Lung (tissue), 12 donors: ENCODE data around the gene BBLN. TPM values are rescaled to one million over a fixed set of nuclear protein-coding genes. Genes with fewer than 3 reads are reported as not detected.

Experiments used
- ATAC-seq: fragments of 200-7000 bp; cut with Tn5 transposase; one replicate; pipeline ENCODE4 v1.9.1; 2020; ENCODE audit warnings: moderate number of reproducible peaks; ENCODE audit not compliant: insufficient read depth, low FRiP score
- DNase-seq, 3 donors: peaks; one replicate each; pipeline ENCODE4 v3.0.0-alpha.2; 2013 to 2017
- H3K27ac ChIP-seq, 2 donors: one replicate each; pipeline ENCODE4 v1.5.1; 2013; ENCODE audit warnings: mild to moderate bottlenecking in 2 of 2, moderate library complexity in 2 of 2, control low read depth in 1 of 2, inconsistent platforms in 1 of 2, low read depth in 1 of 2, low read length in 1 of 2
- H3K27me3 ChIP-seq, 3 donors: one replicate each; pipeline ENCODE4 v1.5.1; 2013; ENCODE audit warnings: low read length in 2 of 3; ENCODE audit not compliant: control insufficient read depth in 3 of 3, insufficient read depth in 3 of 3
- H3K36me3 ChIP-seq, 4 donors: one replicate each; pipeline ENCODE4 v1.5.1; 2013; ENCODE audit warnings: low read length in 4 of 4, mild to moderate bottlenecking in 1 of 4, moderate library complexity in 1 of 4; ENCODE audit not compliant: control insufficient read depth in 4 of 4, insufficient read depth in 4 of 4
- H3K4me1 ChIP-seq, 5 donors: one replicate each; pipeline ENCODE4 v1.5.1; 2013; ENCODE audit warnings: low read length in 5 of 5, mild to moderate bottlenecking in 2 of 5, moderate library complexity in 1 of 5; ENCODE audit not compliant: control insufficient read depth in 5 of 5, insufficient read depth in 5 of 5
- H3K4me3 ChIP-seq: one replicate; pipeline ENCODE4 v1.5.1; 2013; ENCODE audit warnings: mild to moderate bottlenecking, control low read depth, moderate library complexity
- H3K9ac ChIP-seq, 2 donors: one replicate each; pipeline ENCODE4 v1.5.1; 2013; ENCODE audit warnings: low read length in 2 of 2, control low read depth in 1 of 2; ENCODE audit not compliant: insufficient read depth in 1 of 2
- H3K9me3 ChIP-seq, 4 donors: one replicate each; pipeline ENCODE4 v1.5.1; 2013; ENCODE audit warnings: low read length in 3 of 4, mild to moderate bottlenecking in 1 of 4, moderate library complexity in 1 of 4; ENCODE audit not compliant: control insufficient read depth in 4 of 4, insufficient read depth in 3 of 4
- CTCF ChIP-seq: IDR thresholded peaks from 2 replicates; pipeline ENCODE4 v1.5.1; 2012; ENCODE audit warnings: mild to moderate bottlenecking; ENCODE audit errors: control extremely low read depth, extremely low read depth
- WGBS, 2 donors: extraction: QIAGEN DNeasy Blood & Tissue Kit; methylation state at CpG; one replicate each; pipeline ENCODE4 v1.1.7; 2013; 5-methylcytosine and 5-hydroxymethylcytosine counted together
- polyA plus RNA-seq, 2 donors: library from polyadenylated mRNA; stranded (reverse); fragments of 200-250 nt; gene quantifications; one replicate each; pipeline ENCODE4 v1.2.1, GENCODE V29; 2013
- total RNA-seq, 2 donors: library from RNA; depleted of rRNA in 1 of 2; stranded (reverse); fragments of >200 nt in 1 of 2; gene quantifications; one replicate each; pipeline ENCODE4 v1.2.1, GENCODE V29; 2014 to 2021
- donor health status: control.
- donor health status: control.
- donor health status: Bipolar disorder and iron deficiency.
- donor health status: healthy.
- donor health status: DM: yes; HTN: yes; CAD: no.

The BBLN gene
- total and polyA plus RNA-seq, 4 donors, result 19.2 to 138 (median 61.6) TPM

- no peaks in the 10 kb centered on the region for H3K9me3 ChIP-seq
- no peaks in the 10 kb centered on the region for H3K27me3 ChIP-seq
- no peak for ATAC-seq
- peaks cover 24 to 46% (median 32%) of the 10 kb centered on the region in 4 donors for H3K36me3 ChIP-seq
- no peak for DNase-seq
- no peak overlapping the region for H3K4me3 ChIP-seq
- no peak for TF ChIP-seq CTCF
- H3K9ac ChIP-seq, result no peak overlapping the region
- H3K27ac ChIP-seq, result no peak overlapping the region
- no peaks in the 10 kb centered on the region for H3K4me1 ChIP-seq
- WGBS, 2 donors, result 93 to 94% methylated on average over 8 of the region's 8 CpGs
Measured at GRCh38 chr9:128169492-128169891, 9.4 kb downstream of the BBLN start.

- Histone ChIP-seq H3K27ac (no peak overlapping the region), H3K4me1 (no peaks in the 10 kb centered on the region), H3K36me3 (peaks cover 24 to 46% (median 32%) of the 10 kb centered on the region in 4 donors), H3K4me3 (no peak overlapping the region), H3K9me3 (no peaks in the 10 kb centered on the region), H3K9ac (no peak overlapping the region), H3K27me3 (no peaks in the 10 kb centered on the region)
- no peak for ATAC-seq
- no peak for DNase-seq
- WGBS, 2 donors, result 95% methylated on average over 8 of the region's 8 CpGs
- no peak for TF ChIP-seq CTCF
Measured at GRCh38 chr9:128169925-128170324, 9.9 kb downstream of the BBLN start.

- Histone ChIP-seq H3K4me1 (no peaks in the 10 kb centered on the region), H3K27ac (no peak overlapping the region), H3K9ac (no peak overlapping the region), H3K27me3 (no peaks in the 10 kb centered on the region), H3K4me3 (no peak overlapping the region), H3K9me3 (peaks cover 0 to 4% (median 0%) of the 10 kb centered on the region in 4 donors), H3K36me3 (peaks cover 31 to 50% (median 36%) of the 10 kb centered on the region in 4 donors)
- DNase-seq (no peak), ATAC-seq (no peak)
- TF ChIP-seq CTCF, result no peak
- WGBS, 2 donors, result 84 to 88% methylated on average over 4 of the region's 4 CpGs
Measured at GRCh38 chr9:128174062-128174461, 14.0 kb downstream of the BBLN start.

GRCh38 chr9:128175102-128175563, 15.1 kb downstream of the BBLN start:
- ATAC-seq, result no peak
- no peak for TF ChIP-seq CTCF
- Histone ChIP-seq H3K9ac (no peak overlapping the region), H3K9me3 (peaks cover 0 to 6% (median 0%) of the 10 kb centered on the region in 4 donors), H3K4me3 (no peak overlapping the region), H3K27me3 (no peaks in the 10 kb centered on the region), H3K27ac (no peak overlapping the region), H3K36me3 (peaks cover 30 to 46% (median 40%) of the 10 kb centered on the region in 4 donors), H3K4me1 (no peaks in the 10 kb centered on the region)
- 84 to 93% methylated on average over 8 of the region's 8 CpGs for WGBS, 2 donors
- DNase-seq, result no peak
